DND-41 (cell line): ENCODE results near the gene RBBP6.

Source experiments
- ATAC-seq: fragments of 200-7000 bp; cut with Tn5 transposase; 3 replicates; pipeline ENCODE4 v1.9.1; 2021; ENCODE audit warnings: low read depth; ENCODE audit not compliant: insufficient read depth
- DNase-seq: peaks from one replicate; pipeline ENCODE4 v3.0.0-alpha.2; 2020
- H2AFZ ChIP-seq: 2 replicates; pipeline ENCODE4 v1.6.0; 2012; ENCODE audit warnings: low read depth, low read length
- H3K27ac ChIP-seq: 2 replicates; pipeline ENCODE4 v1.5.1; 2012; ENCODE audit warnings: low read length, inconsistent platforms
- H3K27me3 ChIP-seq: fragments of 200-600 bp; sonication (generic); 2 replicates; pipeline ENCODE4 v1.6.0; 2012; ENCODE audit warnings: low read length, mild to moderate bottlenecking, inconsistent platforms; ENCODE audit not compliant: insufficient read depth, poor library complexity
- H3K36me3 ChIP-seq: 2 replicates; pipeline ENCODE4 v1.5.1; 2012; ENCODE audit warnings: low read length, inconsistent platforms; ENCODE audit not compliant: insufficient read depth
- H3K4me1 ChIP-seq: 2 replicates; pipeline ENCODE4 v1.5.1; 2012; ENCODE audit warnings: mild to moderate bottlenecking, low read length; ENCODE audit not compliant: insufficient read depth
- H3K4me2 ChIP-seq: 2 replicates; pipeline ENCODE4 v1.6.0; 2012; ENCODE audit warnings: mild to moderate bottlenecking, moderate library complexity, low read length, inconsistent platforms; ENCODE audit not compliant: insufficient read depth
- H3K4me3 ChIP-seq, 2 experiments: fragments of 200-600 bp in 1 of 2; shearing (Covaris generic) in 1 of 2; 2 replicates each; pipeline ENCODE4 v1.5.1; 2012 to 2016; ENCODE audit warnings: inconsistent platforms in 2 of 2, low read length in 2 of 2, mild to moderate bottlenecking in 2 of 2, low read depth in 1 of 2, moderate library complexity in 1 of 2
- H3K79me2 ChIP-seq: 2 replicates; pipeline ENCODE4 v1.6.0; 2012; ENCODE audit warnings: low read length, inconsistent platforms; ENCODE audit not compliant: insufficient read depth
- H3K9ac ChIP-seq: 2 replicates; pipeline ENCODE4 v1.6.0; 2012; ENCODE audit warnings: low read depth, mild to moderate bottlenecking, inconsistent platforms, low read length, moderate library complexity
- H3K9me3 ChIP-seq: 2 replicates; pipeline ENCODE4 v1.5.1; 2012; ENCODE audit warnings: low read length, moderate library complexity, mild to moderate bottlenecking, inconsistent platforms; ENCODE audit not compliant: insufficient read depth, severe bottlenecking
- H4K20me1 ChIP-seq: 2 replicates; pipeline ENCODE4 v1.6.0; 2012; ENCODE audit warnings: low read length; ENCODE audit not compliant: insufficient read depth
- CTCF ChIP-seq: IDR thresholded peaks from 2 replicates; pipeline ENCODE4 v1.5.1; 2012; ENCODE audit warnings: borderline replicate concordance, low read length, moderate library complexity, mild to moderate bottlenecking; ENCODE audit not compliant: poor library complexity, severe bottlenecking; ENCODE audit errors: extremely low read depth
- EZH2 ChIP-seq: IDR thresholded peaks from 3 replicates; pipeline ENCODE4 v1.6.1; 2012; ENCODE audit warnings: borderline replicate concordance, low read depth, mild to moderate bottlenecking, moderate library complexity, low read length, inconsistent platforms; ENCODE audit not compliant: severe bottlenecking

RBBP6 gene

DNA sequence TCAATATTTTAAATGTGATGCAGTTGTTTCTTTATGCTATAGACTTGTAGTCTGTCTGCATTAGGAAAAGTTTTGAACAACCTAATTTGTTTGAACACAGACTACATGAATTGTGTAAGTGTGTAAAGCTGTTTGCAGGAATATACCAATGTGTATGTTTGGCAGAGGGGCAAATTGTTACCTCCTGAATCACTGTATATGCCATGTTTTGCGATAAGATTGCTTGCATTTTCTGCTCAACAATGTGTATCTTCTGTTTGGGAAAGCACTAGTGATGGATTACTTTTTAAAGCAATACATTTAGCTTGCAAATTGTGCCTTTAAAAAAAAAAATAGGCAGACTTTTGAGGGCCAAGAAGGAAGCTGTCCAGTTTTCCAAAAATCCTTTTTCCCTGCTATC lies 14.6 kb downstream of the RBBP6 start:
- H3K9ac ChIP-seq, result no peak overlapping the region
- DNase-seq (no peak), ATAC-seq (no peak)
- no peak overlapping the region for H2AFZ ChIP-seq
- H3K9me3 ChIP-seq, result no peaks in the 10 kb centered on the region
- peaks cover 95% of the 10 kb centered on the region for H3K36me3 ChIP-seq
- H3K4me1 ChIP-seq, result no peaks in the 10 kb centered on the region
- no peak for TF ChIP-seq EZH2
- TF ChIP-seq CTCF, result no peak
- H3K27ac ChIP-seq, result no peak overlapping the region
- peaks cover 47% of the 10 kb centered on the region for H3K79me2 ChIP-seq
- H3K4me3 ChIP-seq, result no peak overlapping the region
- no peaks in the 10 kb centered on the region for H3K27me3 ChIP-seq
- peaks cover 29% of the 10 kb centered on the region; the same call in 1 of the 2 replicates for H4K20me1 ChIP-seq
- no peak overlapping the region for H3K4me2 ChIP-seq

DNA sequence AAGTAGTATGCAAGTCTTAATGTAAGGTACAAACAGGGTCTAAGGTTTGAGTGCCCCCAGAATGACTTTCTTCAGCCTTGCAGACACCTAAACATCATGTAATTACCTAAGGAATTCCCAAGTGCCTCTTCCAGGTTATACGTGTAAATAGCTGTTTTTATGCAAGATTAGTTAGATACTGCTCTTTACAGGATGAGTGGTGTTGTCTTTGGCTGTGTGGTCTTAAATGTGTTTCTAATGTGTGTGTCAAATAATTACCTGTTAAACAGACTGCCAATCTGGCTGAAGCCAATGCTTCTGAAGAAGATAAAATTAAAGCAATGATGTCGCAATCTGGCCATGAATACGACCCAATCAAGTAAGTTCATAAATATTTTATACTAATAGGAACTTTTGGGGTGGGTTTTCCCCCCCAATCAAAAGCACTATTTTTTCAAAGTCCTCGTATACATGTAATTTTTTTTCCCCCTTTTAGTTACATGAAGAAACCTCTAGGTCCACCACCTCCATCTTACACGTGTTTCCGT lies 16.0 kb downstream of the RBBP6 start:
- TF ChIP-seq CTCF, result no peak
- no peak for TF ChIP-seq EZH2
- Histone ChIP-seq H3K27ac (no peak overlapping the region), H3K79me2 (peaks cover 32% of the 10 kb centered on the region), H3K9ac (no peak overlapping the region), H2AFZ (no peak overlapping the region), H3K36me3 (peaks cover 95% of the 10 kb centered on the region), H3K4me2 (no peak overlapping the region), H3K4me1 (no peaks in the 10 kb centered on the region), H3K9me3 (no peaks in the 10 kb centered on the region), H3K27me3 (no peaks in the 10 kb centered on the region), H3K4me3 (no peak overlapping the region), H4K20me1 (peaks cover 18% of the 10 kb centered on the region; the same call in 1 of the 2 replicates)
- ATAC-seq (no peak), DNase-seq (no peak)

DNA sequence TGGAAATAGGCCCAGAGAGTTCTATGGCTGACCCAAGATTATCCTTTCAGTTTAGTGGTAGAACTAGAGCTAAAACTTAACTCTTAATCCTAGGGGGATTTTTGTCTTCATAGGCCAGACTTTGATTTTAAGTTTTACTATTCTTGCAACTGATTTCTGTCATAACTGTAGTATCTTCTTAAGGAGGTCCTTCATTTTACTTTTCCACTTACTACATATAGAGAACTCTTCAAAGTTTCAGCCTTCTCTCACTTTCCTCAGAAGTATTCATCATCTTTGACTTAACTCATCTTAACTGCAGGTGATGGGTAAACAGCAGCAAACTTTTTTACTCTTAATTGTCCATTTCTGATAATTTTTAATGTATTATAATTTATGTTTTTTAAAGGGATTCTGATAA lies 23.4 kb downstream of the RBBP6 start:
- ATAC-seq, result no peak
- no peaks in the 10 kb centered on the region for H4K20me1 ChIP-seq
- no peak overlapping the region for H3K27ac ChIP-seq
- H3K4me1 ChIP-seq, result no peaks in the 10 kb centered on the region
- H3K36me3 ChIP-seq, result peaks cover 100% of the 10 kb centered on the region
- TF ChIP-seq CTCF, result no peak
- TF ChIP-seq EZH2, result no peak
- no peak overlapping the region for H2AFZ ChIP-seq
- H3K9me3 ChIP-seq, result peaks cover 2% of the 10 kb centered on the region
- H3K27me3 ChIP-seq, result no peaks in the 10 kb centered on the region
- no peak for DNase-seq
- no peaks in the 10 kb centered on the region for H3K79me2 ChIP-seq
- no peak overlapping the region for H3K9ac ChIP-seq
- no peak overlapping the region for H3K4me2 ChIP-seq
- no peak overlapping the region for H3K4me3 ChIP-seq

DNA sequence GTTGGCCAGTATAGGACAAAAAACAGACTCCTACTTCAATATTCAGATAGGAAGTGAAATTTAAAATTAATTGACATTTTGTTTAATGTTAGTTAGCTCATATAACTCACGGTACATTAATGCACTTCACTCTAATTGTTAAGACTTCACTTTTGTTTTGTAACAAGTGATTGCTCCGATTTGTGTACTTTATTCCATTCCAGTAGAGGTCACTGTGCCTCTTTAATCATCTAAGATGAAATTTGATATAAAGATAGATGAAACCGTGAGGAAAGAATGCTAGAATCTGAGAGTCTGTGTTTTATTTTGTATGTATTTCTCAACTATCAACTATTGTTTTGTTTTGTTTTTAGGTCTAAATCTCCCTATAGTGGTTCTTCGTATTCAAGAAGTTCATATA lies 29.0 kb downstream of the RBBP6 start:
- Histone ChIP-seq H3K9me3 (peaks cover 11% of the 10 kb centered on the region), H3K4me2 (no peak overlapping the region), H4K20me1 (no peaks in the 10 kb centered on the region), H3K9ac (no peak overlapping the region), H3K36me3 (peaks cover 80% of the 10 kb centered on the region), H3K79me2 (no peaks in the 10 kb centered on the region), H2AFZ (no peak overlapping the region), H3K27ac (no peak overlapping the region), H3K4me1 (no peaks in the 10 kb centered on the region), H3K27me3 (no peaks in the 10 kb centered on the region), H3K4me3 (no peak overlapping the region)
- ATAC-seq, result no peak
- no peak for DNase-seq
- TF ChIP-seq CTCF (peak; percentile 30), EZH2 (no peak)
